Testis (tissue), 2 donors: ENCODE data around the gene SNRPD3.

Experiments
- POLR2A ChIP-seq: fragments of 450-650 bp; IDR thresholded peaks from one replicate; pipeline ENCODE4 v1.6.1; 2017; ENCODE audit warnings: antibody characterized with exemption, mild to moderate bottlenecking, moderate library complexity
- TF ChIP-seq, protein P1 (sequence below), 3 experiments: fragments of 450-650 bp in 2 of 3; fragments of 200-600 bp in 1 of 3; sonication (generic) in 1 of 3; IDR thresholded peaks; one replicate each; pipeline ENCODE4 v1.5.1; 2016 to 2019; ENCODE audit warnings: antibody characterized with exemption in 3 of 3, mild to moderate bottlenecking in 2 of 3, moderate library complexity in 1 of 3

DNA sequence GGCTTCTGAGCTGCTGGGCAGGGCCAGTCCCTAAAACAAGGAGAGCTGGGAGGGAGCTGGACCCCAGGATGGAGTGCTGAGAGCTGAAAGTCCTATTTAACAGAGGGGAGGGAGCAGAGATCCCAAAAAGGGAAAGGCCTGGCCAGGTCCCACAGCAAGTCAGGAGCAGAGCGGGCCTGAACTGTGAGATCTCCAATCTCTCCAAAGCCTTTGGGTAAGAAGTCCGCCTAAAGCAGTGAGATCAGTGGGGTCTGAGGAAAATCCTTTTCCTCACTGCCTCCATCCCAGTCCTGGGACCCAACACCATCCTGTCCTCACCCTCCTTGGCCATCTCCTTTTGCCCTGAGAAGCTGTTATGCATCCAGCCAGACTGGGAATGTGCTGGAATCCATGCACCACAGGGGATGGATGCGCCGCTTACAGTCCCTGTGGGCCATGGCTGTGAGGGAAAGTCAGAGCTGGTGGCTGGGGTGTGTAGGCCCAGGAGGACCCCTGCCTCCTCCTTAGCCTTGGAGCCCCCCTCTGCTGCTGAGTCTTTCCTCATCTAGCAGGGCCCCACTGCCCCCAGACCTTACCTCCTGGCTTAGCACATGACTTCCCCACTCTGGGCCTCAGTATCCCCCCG lies 28.5 kb downstream of the SNRPD3 start:
- TF ChIP-seq, protein P1, sequence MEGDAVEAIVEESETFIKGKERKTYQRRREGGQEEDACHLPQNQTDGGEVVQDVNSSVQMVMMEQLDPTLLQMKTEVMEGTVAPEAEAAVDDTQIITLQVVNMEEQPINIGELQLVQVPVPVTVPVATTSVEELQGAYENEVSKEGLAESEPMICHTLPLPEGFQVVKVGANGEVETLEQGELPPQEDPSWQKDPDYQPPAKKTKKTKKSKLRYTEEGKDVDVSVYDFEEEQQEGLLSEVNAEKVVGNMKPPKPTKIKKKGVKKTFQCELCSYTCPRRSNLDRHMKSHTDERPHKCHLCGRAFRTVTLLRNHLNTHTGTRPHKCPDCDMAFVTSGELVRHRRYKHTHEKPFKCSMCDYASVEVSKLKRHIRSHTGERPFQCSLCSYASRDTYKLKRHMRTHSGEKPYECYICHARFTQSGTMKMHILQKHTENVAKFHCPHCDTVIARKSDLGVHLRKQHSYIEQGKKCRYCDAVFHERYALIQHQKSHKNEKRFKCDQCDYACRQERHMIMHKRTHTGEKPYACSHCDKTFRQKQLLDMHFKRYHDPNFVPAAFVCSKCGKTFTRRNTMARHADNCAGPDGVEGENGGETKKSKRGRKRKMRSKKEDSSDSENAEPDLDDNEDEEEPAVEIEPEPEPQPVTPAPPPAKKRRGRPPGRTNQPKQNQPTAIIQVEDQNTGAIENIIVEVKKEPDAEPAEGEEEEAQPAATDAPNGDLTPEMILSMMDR (IDR thresholded peaks at IDR 0.05): no peak
- no peak for TF ChIP-seq POLR2A
